Stimulated activated CD8-positive, alpha-beta memory T cell treated with anti-CD3 and anti-CD28 coated beads, Interleukin-7, amount 100 ng/mL, for 4 hours (primary cell): Measurements from ENCODE around the gene TNRC6C.

Experiments used
- DNase-seq, 2 donors: peaks; one replicate each; pipeline ENCODE4 v3.0.0-alpha.2; 2020; ENCODE audit warnings: low read depth in 2 of 2

Gene TNRC6C

GRCh38 chr17:78013683-78014467, 55.4 kb downstream of the TNRC6C start:
- peak in 1 of 2 donors; percentile 33 for DNase-seq

- DNase-seq: no peak
These were observed 56.1 kb downstream of the TNRC6C start for GRCh38 chr17:78014646-78015045.

- no peak for DNase-seq
These were observed 58.3 kb downstream of the TNRC6C start for GRCh38 chr17:78016852-78017251.

- DNase-seq: no peak
These were observed 61.0 kb downstream of the TNRC6C start for GRCh38 chr17:78019367-78019975.

GRCh38 chr17:78019976-78020716, 61.6 kb downstream of the TNRC6C start:
- DNase-seq: no peak

GRCh38 chr17:78020717-78021108, 62.2 kb downstream of the TNRC6C start:
- DNase-seq: no peak

GRCh38 chr17:78022425-78022824, 63.9 kb downstream of the TNRC6C start:
- no peak for DNase-seq

GRCh38 chr17:78023042-78023441, 64.5 kb downstream of the TNRC6C start:
- DNase-seq: no peak

- no peak for DNase-seq
These were observed 67.9 kb downstream of the TNRC6C start for GRCh38 chr17:78026381-78026780.

GRCh38 chr17:78027121-78027520, 68.6 kb downstream of the TNRC6C start:
- no peak for DNase-seq

- no peak for DNase-seq
These were observed 71.2 kb downstream of the TNRC6C start for GRCh38 chr17:78029697-78030096.

- no peak for DNase-seq
These were observed 72.9 kb downstream of the TNRC6C start for GRCh38 chr17:78031435-78031834.

- no peak for DNase-seq
These were observed 73.7 kb downstream of the TNRC6C start for GRCh38 chr17:78032166-78032565.

- no peak for DNase-seq
These were observed 76.1 kb downstream of the TNRC6C start for GRCh38 chr17:78034429-78035091.

- no peak for DNase-seq
These were observed 78.8 kb downstream of the TNRC6C start for GRCh38 chr17:78037280-78037679.

- DNase-seq: no peak
These were observed 80.3 kb downstream of the TNRC6C start for GRCh38 chr17:78038748-78039288.

GRCh38 chr17:78039581-78039980, 81.1 kb downstream of the TNRC6C start:
- DNase-seq: no peak

- no peak for DNase-seq
These were observed 82.2 kb downstream of the TNRC6C start for GRCh38 chr17:78040440-78041385.

GRCh38 chr17:78041386-78042179, 83.1 kb downstream of the TNRC6C start:
- DNase-seq: no peak

GRCh38 chr17:78042542-78042941, 84.0 kb downstream of the TNRC6C start:
- no peak for DNase-seq
